ENCODE measurements around the gene L3HYPDH.

Gene L3HYPDH

DNA sequence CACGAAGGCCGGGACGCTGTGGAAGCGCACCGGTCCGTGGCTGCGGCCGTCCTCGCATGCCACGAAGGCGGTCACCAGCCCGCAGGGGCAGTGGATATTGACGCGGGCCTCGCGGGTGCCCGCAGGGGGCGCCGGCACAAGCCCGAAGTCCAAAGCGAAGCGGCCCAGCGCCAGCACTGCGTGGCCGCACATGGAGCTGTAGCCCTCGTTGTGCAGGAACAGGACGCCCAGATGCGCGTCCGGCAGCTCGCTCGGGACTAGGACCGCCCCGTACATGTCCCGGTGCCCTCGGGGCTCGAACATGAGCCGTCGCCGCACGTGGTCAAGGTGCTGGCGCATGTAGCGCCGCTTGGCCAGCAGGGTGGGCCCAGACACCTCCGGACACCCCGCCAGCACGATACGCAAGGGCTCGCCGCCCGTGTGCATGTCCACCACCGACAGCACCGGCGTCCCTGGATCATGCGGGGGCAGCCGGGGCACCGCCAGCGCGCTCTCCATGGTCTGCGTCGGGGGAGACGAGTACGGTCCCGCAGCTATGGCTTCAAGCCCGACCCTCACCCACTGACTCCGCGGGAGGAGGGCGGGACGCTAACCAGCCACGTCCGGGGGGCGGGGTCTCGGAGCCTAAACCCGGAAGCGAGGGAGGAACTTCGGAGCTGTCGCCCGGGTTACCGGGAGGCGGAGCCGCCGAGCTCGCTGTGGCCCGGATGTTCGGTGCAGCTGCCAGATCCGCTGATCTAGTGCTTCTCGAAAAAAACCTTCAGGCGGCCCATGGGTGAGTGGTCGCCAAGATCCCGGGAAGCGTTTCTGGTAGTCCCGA, at the start of gene L3HYPDH, which contains the start of gene JKAMP:
Gene L3HYPDH, minus strand, starts transcription at position 590 of the 820 bp plus-strand sequence. Its CDS starts 92 bp downstream, at position 498.
Gene JKAMP, plus strand, starts transcription at position 699 of the 820 bp plus-strand sequence. Its CDS starts 73 bp downstream, at position 772.
- peaks cover 58% of the 10 kb centered on the region for H3K4me1 Mint-ChIP-seq
- no peaks in the 10 kb centered on the region for H3K9me3 Mint-ChIP-seq
- H3K4me3 Mint-ChIP-seq: peak within 1 kb of the TSS; percentile 80
- peak; percentile 98 for ATAC-seq
- peaks cover 10% of the 10 kb centered on the region for H3K36me3 Mint-ChIP-seq
- H3K27ac Mint-ChIP-seq: peak within 1 kb of the TSS; percentile 87
- no peaks in the 10 kb centered on the region for H3K27me3 Mint-ChIP-seq

DNA sequence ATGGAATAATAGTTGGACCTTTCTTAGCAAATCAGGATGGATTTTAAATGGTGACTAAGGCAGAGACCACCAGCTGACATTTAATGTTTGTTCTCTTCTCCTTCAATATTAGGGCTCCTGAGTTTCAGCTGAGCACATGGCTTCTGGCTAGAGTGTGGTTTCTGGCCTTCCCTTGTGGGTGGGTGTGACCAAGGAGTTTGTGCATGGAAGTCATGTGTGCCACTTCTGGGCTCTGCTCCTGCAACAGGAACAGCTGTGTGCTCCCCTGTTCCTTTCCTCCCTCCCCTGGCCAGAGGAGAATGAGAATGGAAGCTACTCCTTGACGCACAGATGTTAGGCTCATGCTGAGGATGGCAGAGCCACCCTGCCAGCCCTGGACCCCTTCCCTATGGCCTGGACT, 48.2 kb upstream of the L3HYPDH start:
- Mint-ChIP-seq H3K4me1 (no peaks in the 10 kb centered on the region), H3K36me3 (no peaks in the 10 kb centered on the region), H3K9me3 (peaks cover 6% of the 10 kb centered on the region), H3K27me3 (peaks cover 30% of the 10 kb centered on the region), H3K27ac (no peak overlapping the region), H3K4me3 (no peak overlapping the region)
- ATAC-seq: no peak

DNA sequence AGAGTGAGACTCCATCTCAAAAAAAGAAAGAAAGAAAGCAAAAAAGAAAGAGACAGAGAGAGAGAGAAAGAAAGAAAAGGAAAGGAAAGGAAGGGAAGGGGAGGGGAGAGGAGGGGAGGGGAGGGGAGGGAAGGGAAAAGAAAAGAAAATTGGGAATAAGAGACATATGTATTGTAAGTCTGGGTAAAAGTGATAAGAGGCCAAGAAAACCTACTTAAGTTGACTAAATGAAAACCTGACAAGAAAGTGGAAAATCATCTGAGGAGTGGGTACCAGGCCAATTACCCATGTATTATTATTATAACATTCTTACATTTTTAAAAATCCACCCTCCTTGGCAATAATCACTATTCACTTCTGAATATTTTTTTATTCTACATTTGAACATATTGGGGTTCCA, 46.1 kb upstream of the L3HYPDH start:
- Mint-ChIP-seq H3K9me3 (peaks cover 6% of the 10 kb centered on the region), H3K27me3 (peaks cover 32% of the 10 kb centered on the region), H3K4me1 (no peaks in the 10 kb centered on the region), H3K27ac (no peak overlapping the region), H3K4me3 (no peak overlapping the region), H3K36me3 (no peaks in the 10 kb centered on the region)
- ATAC-seq: no peak

DNA sequence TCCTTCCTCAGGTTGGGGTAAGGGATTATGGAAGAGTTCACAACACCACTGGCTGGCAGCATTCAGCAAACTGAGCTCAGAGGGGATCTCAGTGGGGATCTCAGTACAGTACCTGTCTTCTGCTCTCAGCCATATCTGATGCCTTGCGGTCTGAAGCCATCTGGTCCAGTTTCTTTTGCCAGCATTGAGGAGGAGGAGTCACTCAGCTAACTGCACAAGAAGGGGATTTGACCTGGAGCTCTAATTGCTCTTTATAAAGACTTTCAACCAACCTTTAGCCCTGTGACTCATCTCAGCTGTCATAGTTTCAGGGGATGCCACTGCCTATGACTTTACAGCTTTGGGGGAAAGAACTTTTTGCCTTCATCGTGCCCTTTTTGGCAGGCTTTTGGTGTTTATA, 45.0 kb upstream of the L3HYPDH start:
- Mint-ChIP-seq H3K4me3 (no peak overlapping the region), H3K27me3 (peaks cover 32% of the 10 kb centered on the region), H3K9me3 (peaks cover 6% of the 10 kb centered on the region), H3K36me3 (no peaks in the 10 kb centered on the region), H3K27ac (no peak overlapping the region), H3K4me1 (no peaks in the 10 kb centered on the region)
- no peak for ATAC-seq

DNA sequence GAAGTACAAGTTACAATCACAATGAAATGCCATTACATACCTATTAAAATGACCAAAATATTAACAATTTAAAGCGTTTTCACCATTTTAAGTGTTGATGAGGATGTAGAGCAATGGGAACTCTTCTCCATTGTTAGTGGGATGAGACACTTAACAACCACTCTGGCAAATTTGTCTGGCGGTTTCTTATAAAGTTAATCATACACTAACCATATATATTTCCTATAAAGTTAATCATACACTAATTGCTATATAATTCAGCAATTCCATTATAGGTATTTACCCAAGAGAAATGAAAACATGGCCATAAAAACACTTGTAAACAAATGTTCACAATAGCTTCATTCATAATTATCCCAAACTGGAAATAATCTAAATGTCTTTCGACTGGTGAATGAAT, 36.0 kb upstream of the L3HYPDH start:
- no peak for ATAC-seq
- Mint-ChIP-seq H3K4me3 (no peak overlapping the region), H3K4me1 (no peaks in the 10 kb centered on the region), H3K27me3 (no peaks in the 10 kb centered on the region), H3K36me3 (no peaks in the 10 kb centered on the region), H3K27ac (no peak overlapping the region), H3K9me3 (no peaks in the 10 kb centered on the region)

DNA sequence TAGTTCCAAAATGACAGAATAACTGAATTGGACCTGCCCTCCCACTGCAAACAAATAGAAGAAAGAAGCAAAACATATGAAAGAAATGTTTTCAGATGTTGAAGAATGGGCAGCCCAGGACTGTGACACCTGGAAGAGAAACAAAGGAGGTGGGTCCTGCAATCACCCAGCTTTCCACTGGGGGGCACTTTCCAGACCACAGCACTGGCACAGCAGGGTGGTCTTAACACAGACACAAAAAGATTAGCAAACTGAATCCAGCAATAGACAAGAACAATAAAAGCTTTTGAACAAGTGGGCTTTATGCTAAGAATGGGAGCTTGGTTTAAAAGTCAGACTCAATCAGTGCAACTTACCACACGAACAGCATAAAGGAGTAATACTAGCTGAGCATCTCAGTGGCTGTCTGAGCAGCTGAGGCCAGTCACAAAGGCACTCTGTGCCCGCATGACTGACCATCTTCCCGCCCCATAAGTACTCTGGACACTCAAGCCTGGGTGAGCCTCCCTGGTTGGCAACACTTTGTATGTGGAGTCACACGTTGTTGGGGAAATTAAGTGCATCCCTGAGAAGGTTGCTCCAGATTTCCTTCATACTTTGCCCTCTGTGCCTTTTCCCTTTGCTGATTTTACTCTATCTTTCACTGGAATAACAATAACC, 27.8 kb upstream of the L3HYPDH start:
- no peaks in the 10 kb centered on the region for H3K4me1 Mint-ChIP-seq
- peaks cover 6% of the 10 kb centered on the region for H3K36me3 Mint-ChIP-seq
- no peak overlapping the region for H3K4me3 Mint-ChIP-seq
- H3K27me3 Mint-ChIP-seq: peaks cover 29% of the 10 kb centered on the region
- no peak for ATAC-seq
- H3K9me3 Mint-ChIP-seq: peaks cover 3% of the 10 kb centered on the region
- no peak overlapping the region for H3K27ac Mint-ChIP-seq

DNA sequence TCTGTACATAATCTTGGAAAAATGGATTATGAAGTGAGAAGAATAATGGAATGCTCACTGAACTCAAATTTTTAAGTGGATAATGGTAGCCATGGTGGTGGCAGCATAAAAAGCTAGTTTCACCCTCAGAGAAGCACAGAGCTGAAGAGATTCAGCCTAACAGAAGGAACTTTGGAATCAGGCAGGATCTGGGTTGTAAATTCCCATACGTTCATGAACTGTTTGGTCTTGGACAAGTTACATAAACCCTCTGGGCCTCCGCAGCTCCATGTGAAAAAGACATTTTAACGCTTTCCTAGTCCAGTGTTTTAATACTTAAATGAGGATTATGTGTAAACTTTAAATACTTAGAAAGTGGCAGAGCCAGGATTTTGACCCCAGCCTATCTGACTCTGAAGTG, 26.8 kb upstream of the L3HYPDH start:
- Mint-ChIP-seq H3K36me3 (peaks cover 6% of the 10 kb centered on the region), H3K27ac (no peak overlapping the region), H3K27me3 (peaks cover 29% of the 10 kb centered on the region), H3K4me3 (no peak overlapping the region), H3K4me1 (no peaks in the 10 kb centered on the region), H3K9me3 (peaks cover 3% of the 10 kb centered on the region)
- no peak for ATAC-seq

DNA sequence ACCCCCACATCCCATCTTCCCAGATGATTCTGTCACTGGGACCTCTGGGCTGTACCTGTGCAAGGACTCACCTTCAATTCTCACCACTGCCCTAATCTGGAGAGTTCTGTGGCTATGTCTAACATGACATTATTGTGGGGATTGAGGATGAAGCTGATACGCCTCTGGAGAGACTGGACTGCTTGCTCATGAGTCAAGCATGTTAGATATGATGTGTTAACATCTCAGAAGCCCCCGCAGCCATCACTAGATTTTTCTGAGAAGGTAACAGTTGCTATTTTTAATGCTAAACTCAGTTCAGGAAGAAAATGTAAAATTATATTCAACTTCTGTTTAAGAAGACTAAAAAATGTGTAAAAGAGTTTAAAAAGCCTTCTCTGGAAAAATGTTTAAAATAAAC, 25.8 kb upstream of the L3HYPDH start:
- H3K9me3 Mint-ChIP-seq: peaks cover 3% of the 10 kb centered on the region
- H3K27ac Mint-ChIP-seq: no peak overlapping the region
- ATAC-seq: no peak
- H3K4me1 Mint-ChIP-seq: no peaks in the 10 kb centered on the region
- peaks cover 6% of the 10 kb centered on the region for H3K36me3 Mint-ChIP-seq
- H3K4me3 Mint-ChIP-seq: no peak overlapping the region
- H3K27me3 Mint-ChIP-seq: peaks cover 29% of the 10 kb centered on the region

DNA sequence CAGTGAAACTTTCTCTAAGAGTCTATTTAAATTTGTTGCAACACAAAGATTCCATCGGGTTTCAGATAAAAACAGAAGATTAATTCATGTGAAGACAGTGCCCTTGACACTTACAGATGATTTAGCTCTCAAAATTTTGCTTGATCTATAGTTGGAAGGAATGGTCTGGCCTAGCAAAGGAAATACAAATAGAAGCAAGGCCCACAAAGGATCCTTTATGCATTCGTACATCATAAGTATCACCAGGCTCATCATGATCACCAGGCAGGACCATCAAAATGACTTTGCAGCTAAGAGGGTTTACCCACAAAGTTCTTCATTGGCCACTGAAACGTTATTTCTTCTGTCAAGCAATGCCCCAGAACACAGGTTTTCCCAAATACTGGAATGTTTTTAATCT, 24.9 kb upstream of the L3HYPDH start:
- Mint-ChIP-seq H3K4me1 (no peaks in the 10 kb centered on the region), H3K4me3 (no peak overlapping the region)
- no peak for ATAC-seq

DNA sequence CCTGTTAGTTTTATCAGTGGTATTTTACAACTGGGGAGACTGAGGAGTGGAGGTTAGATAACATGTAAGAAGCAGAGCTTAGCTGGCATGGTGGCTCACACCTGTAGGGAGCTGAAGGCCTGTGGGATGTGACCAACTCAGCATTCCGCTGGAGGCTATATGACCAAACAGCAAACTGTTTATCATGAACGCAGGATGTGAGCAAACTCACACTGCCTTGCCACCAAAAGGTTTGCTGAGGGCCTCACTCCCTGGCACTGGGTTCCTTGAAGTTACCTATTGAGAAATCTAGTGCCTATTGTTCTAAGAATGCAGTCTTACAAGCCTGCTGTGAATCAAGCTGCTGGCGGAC, 23.5 kb upstream of the L3HYPDH start:
- H3K4me3 Mint-ChIP-seq: no peak overlapping the region
- peaks cover 14% of the 10 kb centered on the region for H3K27me3 Mint-ChIP-seq
- H3K36me3 Mint-ChIP-seq: no peaks in the 10 kb centered on the region
- no peak overlapping the region for H3K27ac Mint-ChIP-seq
- H3K4me1 Mint-ChIP-seq: no peaks in the 10 kb centered on the region
- no peak for ATAC-seq
- H3K9me3 Mint-ChIP-seq: peaks cover 3% of the 10 kb centered on the region

More for the DNA sequence above, 24.9 kb upstream of the L3HYPDH start:
- Mint-ChIP-seq H3K27me3 (peaks cover 22% of the 10 kb centered on the region), H3K27ac (no peak overlapping the region), H3K36me3 (peaks cover under 1% of the 10 kb centered on the region), H3K9me3 (peaks cover 3% of the 10 kb centered on the region)

DNA sequence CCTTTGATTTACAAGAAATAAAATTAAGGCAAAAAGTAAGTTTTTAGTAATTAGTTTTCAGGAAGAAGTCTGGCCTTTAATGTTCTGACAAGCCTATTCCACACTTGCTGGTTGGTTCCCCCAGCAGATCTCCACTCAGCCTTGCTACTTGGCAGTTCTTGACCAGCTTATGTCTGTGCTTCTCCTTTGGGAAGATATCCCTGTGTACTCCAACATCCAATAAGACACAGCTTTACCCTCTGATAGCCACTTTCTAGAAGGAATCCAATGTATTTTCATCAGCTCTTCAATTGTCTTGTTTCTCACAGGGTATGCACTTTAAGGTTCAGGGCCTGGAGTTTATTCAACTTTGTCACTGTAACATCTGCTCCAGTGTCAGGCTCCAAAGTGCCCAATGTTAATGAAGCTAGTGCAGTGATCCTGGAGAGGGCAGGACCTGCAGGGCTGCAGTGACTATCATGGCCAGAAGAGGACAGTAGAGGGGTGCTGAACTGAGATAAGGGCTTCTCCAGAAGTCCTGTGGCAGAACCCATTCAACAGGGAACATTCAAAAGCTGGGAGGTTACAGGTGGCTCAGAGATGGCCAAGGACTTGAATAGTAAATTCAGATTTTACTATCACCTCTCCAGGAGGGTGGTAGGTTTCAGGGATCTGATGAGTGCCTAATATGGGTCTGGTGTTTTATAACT, 23.0 kb upstream of the L3HYPDH start:
- Mint-ChIP-seq H3K9me3 (peaks cover 3% of the 10 kb centered on the region), H3K4me3 (no peak overlapping the region), H3K27ac (no peak overlapping the region), H3K27me3 (peaks cover 13% of the 10 kb centered on the region), H3K4me1 (no peaks in the 10 kb centered on the region), H3K36me3 (no peaks in the 10 kb centered on the region)
- ATAC-seq: peak; percentile 63

DNA sequence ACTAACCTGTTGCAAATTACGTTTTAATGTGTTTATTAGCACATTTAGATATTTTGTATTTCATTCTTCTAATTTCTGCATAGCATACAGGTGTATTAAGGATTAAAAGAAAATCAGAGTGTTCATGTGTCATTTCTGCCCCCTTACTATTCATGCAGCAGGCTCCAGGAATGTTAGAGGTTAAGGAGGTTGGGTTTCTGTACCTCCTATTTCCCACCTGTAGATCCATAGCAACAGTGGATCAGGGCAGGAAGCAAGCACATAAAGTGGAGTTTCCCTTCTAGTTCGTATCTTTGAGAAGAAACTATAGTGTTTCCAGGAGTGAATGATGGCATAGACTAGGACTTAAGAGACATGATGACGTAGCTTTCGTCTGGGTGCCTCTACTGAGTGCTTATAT, 19.0 kb upstream of the L3HYPDH start:
- H3K9me3 Mint-ChIP-seq: peaks cover 3% of the 10 kb centered on the region
- H3K36me3 Mint-ChIP-seq: peaks cover 10% of the 10 kb centered on the region
- no peak overlapping the region for H3K4me3 Mint-ChIP-seq
- H3K27ac Mint-ChIP-seq: no peak overlapping the region
- ATAC-seq: no peak
- no peaks in the 10 kb centered on the region for H3K4me1 Mint-ChIP-seq
- H3K27me3 Mint-ChIP-seq: no peaks in the 10 kb centered on the region

DNA sequence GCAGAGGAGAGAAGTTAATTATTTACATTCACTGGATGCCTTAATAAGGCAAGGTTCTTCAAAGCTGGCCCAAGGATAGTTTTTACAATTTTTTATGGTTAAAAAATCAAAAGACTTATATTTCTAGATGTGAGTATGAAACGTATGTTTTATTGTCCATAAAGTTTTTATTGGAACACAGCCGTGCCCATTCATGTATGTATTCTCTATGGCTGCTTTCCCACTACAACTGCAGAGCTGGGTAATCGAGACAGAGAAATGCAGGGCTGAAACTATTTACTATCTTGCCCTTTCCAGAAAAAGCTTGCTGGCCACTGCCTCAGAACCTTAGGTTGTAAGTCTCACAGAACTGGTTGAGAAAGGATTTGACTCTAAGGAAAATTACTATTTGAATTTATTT, 16.5 kb upstream of the L3HYPDH start:
- H3K27ac Mint-ChIP-seq: no peak overlapping the region
- no peaks in the 10 kb centered on the region for H3K4me1 Mint-ChIP-seq
- peaks cover 18% of the 10 kb centered on the region for H3K36me3 Mint-ChIP-seq
- no peaks in the 10 kb centered on the region for H3K27me3 Mint-ChIP-seq
- H3K9me3 Mint-ChIP-seq: no peaks in the 10 kb centered on the region
- no peak for ATAC-seq
- H3K4me3 Mint-ChIP-seq: no peak overlapping the region

DNA sequence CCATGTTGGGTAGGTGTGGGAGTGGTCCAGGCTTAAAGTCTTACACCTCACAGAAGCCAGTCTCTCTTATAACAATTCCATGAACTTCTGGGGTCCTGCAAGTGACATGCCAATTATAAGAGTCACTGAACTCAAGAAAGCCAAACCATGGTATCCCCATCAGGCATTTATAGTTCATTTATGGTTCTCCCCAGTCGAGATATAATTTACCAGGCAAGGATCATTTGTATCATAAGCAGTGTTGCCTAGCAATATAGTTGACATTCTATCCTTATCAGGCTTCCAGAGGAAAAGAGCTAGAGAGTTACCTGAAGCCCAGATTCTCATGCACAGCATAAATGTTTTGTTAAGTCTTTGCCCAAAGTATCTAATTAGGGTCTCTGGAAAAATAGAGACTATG, 8.2 kb upstream of the L3HYPDH start:
- no peak overlapping the region for H3K4me3 Mint-ChIP-seq
- H3K27ac Mint-ChIP-seq: no peak overlapping the region
- H3K4me1 Mint-ChIP-seq: peaks cover 28% of the 10 kb centered on the region
- no peak for ATAC-seq
- no peaks in the 10 kb centered on the region for H3K27me3 Mint-ChIP-seq
- peaks cover 70% of the 10 kb centered on the region for H3K36me3 Mint-ChIP-seq
- H3K9me3 Mint-ChIP-seq: no peaks in the 10 kb centered on the region

DNA sequence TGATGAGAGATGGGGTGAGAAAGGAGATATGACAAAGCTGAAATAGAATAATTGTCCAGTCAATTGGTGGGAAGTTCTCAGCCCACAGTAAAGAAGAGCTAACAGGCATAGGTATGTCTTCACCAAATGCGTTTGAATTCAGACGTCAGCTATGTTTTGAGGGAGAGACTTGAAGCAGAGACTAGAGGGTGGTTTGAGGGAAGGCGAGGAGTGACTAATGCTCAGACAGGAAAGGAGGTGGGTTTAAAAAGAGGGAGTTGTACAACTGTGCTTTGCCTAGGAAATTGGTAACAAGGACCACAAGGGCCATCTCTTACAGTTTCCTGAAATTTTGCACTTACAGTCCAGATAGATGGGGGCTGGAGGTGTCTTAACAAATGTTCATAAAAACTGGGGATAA, 6.5 kb upstream of the L3HYPDH start:
- Mint-ChIP-seq H3K27me3 (no peaks in the 10 kb centered on the region), H3K4me3 (no peak overlapping the region), H3K36me3 (peaks cover 64% of the 10 kb centered on the region), H3K27ac (no peak overlapping the region), H3K4me1 (peaks cover 28% of the 10 kb centered on the region), H3K9me3 (no peaks in the 10 kb centered on the region)
- no peak for ATAC-seq

Measured in stimulated activated memory B cell treated with anti-CD40 and anti-IgM and Interleukin-4, amounts not matched to agents 10 μg/mL and 1 μg/mL and 100 μg/mL, for 72 hours (primary cell).